HepG2 (cell line): ENCODE measurements around the gene SZRD1. TPM values are rescaled to one million over a fixed set of nuclear protein-coding genes. Genes with fewer than 3 reads are reported as not detected.
A peak's percentile ranks its signal among the peaks of the same experiment; 100 is the strongest.

Experiments used
- ATM ChIP-seq: fragments of 450-650 bp; IDR thresholded peaks from 2 replicates; pipeline ENCODE4 v1.7.1; 2017; ENCODE audit warnings: mild to moderate bottlenecking, borderline replicate concordance
- FOXP1 ChIP-seq, 2 experiments: fragments of 450-650 bp in 1 of 2; IDR thresholded peaks; 2 replicates each; pipeline ENCODE4 v1.6.1; 2017 to 2018; ENCODE audit warnings: antibody characterized with exemption in 1 of 2
- GATAD1 ChIP-seq: IDR thresholded peaks from 2 replicates; pipeline ENCODE4 v1.6.1; 2016; ENCODE audit warnings: missing genetic modification reagents, missing compliant biosample characterization
- JARID2 ChIP-seq: sonication (generic); formaldehyde crosslinking; IDR thresholded peaks from 2 replicates; pipeline ENCODE4 v1.8.1; 2023; ENCODE audit warnings: missing genetic modification reagents, inconsistent platforms; ENCODE audit not compliant: insufficient replicate concordance
- KAT8 ChIP-seq: IDR thresholded peaks from 2 replicates; pipeline ENCODE4 v1.6.1; 2016; ENCODE audit warnings: missing genetic modification reagents, missing compliant biosample characterization
- MED13 ChIP-seq: sonication (generic); formaldehyde crosslinking; IDR thresholded peaks from 2 replicates; pipeline ENCODE4 v1.5.0; 2020; ENCODE audit warnings: missing genetic modification reagents
- ZFP62 ChIP-seq: sonication (generic); formaldehyde crosslinking; IDR thresholded peaks from 2 replicates; pipeline ENCODE4 v1.4.0; 2020; ENCODE audit warnings: missing genetic modification reagents
- ZNF335 ChIP-seq: sonication (generic); formaldehyde crosslinking; IDR thresholded peaks from 2 replicates; pipeline ENCODE4 v1.4.0; 2020; ENCODE audit warnings: missing genetic modification reagents
- ZNF550 ChIP-seq: sonication (generic); formaldehyde crosslinking; IDR thresholded peaks from 2 replicates; pipeline ENCODE4 v1.4.0; 2020; ENCODE audit warnings: mild to moderate bottlenecking, missing genetic modification reagents, borderline replicate concordance
- ZNF607 ChIP-seq: sonication (generic); formaldehyde crosslinking; IDR thresholded peaks from 2 replicates; pipeline ENCODE4 v1.5.1; 2020; ENCODE audit warnings: missing genetic modification reagents, mild to moderate bottlenecking, borderline replicate concordance
- ZNF772 ChIP-seq: sonication (generic); formaldehyde crosslinking; IDR thresholded peaks from 2 replicates; pipeline ENCODE4 v1.5.0; 2020; ENCODE audit warnings: mild to moderate bottlenecking, missing genetic modification reagents
- ZNF773 ChIP-seq: sonication (generic); formaldehyde crosslinking; IDR thresholded peaks from 2 replicates; pipeline ENCODE4 v1.4.0; 2020; ENCODE audit warnings: missing genetic modification reagents, borderline replicate concordance
- ZSCAN25 ChIP-seq: sonication (generic); formaldehyde crosslinking; IDR thresholded peaks from 2 replicates; pipeline ENCODE4 v1.8.0; 2022; ENCODE audit warnings: mild to moderate bottlenecking, missing genetic modification reagents
- ZSCAN29 ChIP-seq: sonication (generic); formaldehyde crosslinking; conservative IDR thresholded peaks from 2 replicates; pipeline ENCODE4 v1.4.0; 2020; ENCODE audit warnings: mild to moderate bottlenecking, missing genetic modification reagents
- polyA plus RNA-seq, 8 experiments: library from polyadenylated mRNA; depleted of rRNA in 3 of 8; stranded (reverse) in 7 of 8; unstranded in 1 of 8; fragments of >200 nt; fragmentation: Illumina TruSeq in 4 of 8; extraction: Trizol in 4 of 8; gene quantifications; 2 replicates each; pipeline versions ENCODE4 v1.2.1 to v1.2.3, GENCODE V29; 2011 to 2016; ENCODE audit warnings: low read depth in 4 of 8, missing spikeins in 1 of 8, mixed read lengths in 1 of 8; ENCODE audit not compliant: insufficient read depth in 1 of 8
- total RNA-seq, 5 experiments: library from RNA; depleted of rRNA; stranded (reverse); fragments of >200 nt; fragmentation: Illumina TruSeq; extraction: Trizol; gene quantifications; 2 replicates each; pipeline ENCODE4 v1.2.3, GENCODE V29; 2016; ENCODE audit warnings: low read depth in 1 of 5
- TF ChIP-seq, protein P1 (sequence below): sonication (generic); formaldehyde crosslinking; IDR thresholded peaks from 2 replicates; pipeline ENCODE4 v1.4.0; 2020; ENCODE audit warnings: mild to moderate bottlenecking, missing genetic modification reagents
- TF ChIP-seq, protein P2 (sequence below): sonication (generic); formaldehyde crosslinking; IDR thresholded peaks from 2 replicates; pipeline ENCODE4 v1.5.0; 2020; ENCODE audit warnings: missing genetic modification reagents
- TF ChIP-seq, protein P3 (sequence below): sonication (generic); formaldehyde crosslinking; IDR thresholded peaks from 2 replicates; pipeline ENCODE4 v1.5.1; 2020; ENCODE audit warnings: mild to moderate bottlenecking, missing genetic modification reagents, borderline replicate concordance
- TF ChIP-seq, protein P4 (sequence below): sonication (generic); formaldehyde crosslinking; IDR thresholded peaks from 2 replicates; pipeline ENCODE4 v1.8.1; 2023; ENCODE audit warnings: mild to moderate bottlenecking, moderate library complexity, missing genetic modification reagents
- TF ChIP-seq, protein P5 (sequence below): sonication (generic); formaldehyde crosslinking; IDR thresholded peaks from 2 replicates; pipeline ENCODE4 v1.5.1; 2020; ENCODE audit warnings: missing genetic modification reagents, mild to moderate bottlenecking, borderline replicate concordance

SZRD1 gene
- total and polyA plus RNA-seq, 2 of the 13 experiments (the other 11 are each of a cell fraction or from before 2014, with no cell fraction given): 28.5 to 41.4 TPM

DNA sequence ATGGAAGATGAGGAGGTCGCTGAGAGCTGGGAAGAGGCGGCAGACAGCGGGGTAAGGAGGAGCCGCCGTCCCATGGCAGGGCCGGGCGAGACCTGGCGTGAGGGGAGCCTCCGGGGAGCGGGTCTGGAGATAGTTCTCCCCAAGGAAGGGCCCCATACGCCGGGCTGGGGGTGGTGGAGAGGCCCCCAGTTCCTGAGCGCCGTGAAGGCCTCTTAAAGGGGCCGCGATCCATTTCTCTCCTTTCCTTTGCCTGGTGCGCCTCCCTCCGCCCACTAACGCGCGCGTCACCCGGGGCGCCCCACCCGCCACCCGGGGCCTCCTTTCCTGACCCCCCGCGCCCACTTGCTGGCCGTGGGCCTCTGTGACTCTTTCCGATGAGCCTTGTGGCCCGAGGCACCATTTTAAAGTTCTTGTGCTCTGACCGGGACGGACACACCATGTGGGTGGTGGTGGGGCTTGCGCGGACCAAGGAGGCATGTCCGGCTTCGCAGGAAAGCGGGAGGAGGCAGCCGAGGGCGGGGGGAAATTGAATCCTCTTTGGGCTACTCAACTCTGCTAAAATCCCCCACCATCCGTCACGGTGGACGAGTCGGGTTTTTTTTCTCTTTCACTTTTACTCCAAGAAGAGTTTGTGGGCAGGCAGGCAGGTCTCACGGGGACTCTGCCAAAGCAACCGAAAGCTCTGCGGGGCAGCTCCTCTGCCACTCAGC is 371 bp downstream of the SZRD1 start (continued):
- TF ChIP-seq, protein P1, sequence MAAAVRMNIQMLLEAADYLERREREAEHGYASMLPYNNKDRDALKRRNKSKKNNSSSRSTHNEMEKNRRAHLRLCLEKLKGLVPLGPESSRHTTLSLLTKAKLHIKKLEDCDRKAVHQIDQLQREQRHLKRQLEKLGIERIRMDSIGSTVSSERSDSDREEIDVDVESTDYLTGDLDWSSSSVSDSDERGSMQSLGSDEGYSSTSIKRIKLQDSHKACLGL (CRISPR knock-in tag): peak; percentile 78
- TF ChIP-seq, protein P2, sequence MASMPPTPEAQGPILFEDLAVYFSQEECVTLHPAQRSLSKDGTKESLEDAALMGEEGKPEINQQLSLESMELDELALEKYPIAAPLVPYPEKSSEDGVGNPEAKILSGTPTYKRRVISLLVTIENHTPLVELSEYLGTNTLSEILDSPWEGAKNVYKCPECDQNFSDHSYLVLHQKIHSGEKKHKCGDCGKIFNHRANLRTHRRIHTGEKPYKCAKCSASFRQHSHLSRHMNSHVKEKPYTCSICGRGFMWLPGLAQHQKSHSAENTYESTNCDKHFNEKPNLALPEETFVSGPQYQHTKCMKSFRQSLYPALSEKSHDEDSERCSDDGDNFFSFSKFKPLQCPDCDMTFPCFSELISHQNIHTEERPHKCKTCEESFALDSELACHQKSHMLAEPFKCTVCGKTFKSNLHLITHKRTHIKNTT (CRISPR knock-in tag): 0 out of 2 replicates have a peak, but pooled peaks have one; percentile 29
- TF ChIP-seq GATAD1 (CRISPR knock-in tag) (peak; percentile 86), ZNF335 (CRISPR knock-in tag) (peak; percentile 65; the same call in 1 of the 2 replicates), ZNF772 (CRISPR knock-in tag) (peak; percentile 88; the same call in 1 of the 2 replicates), ZNF607 (peak; percentile 68; the same call in 1 of the 2 replicates), MED13 (CRISPR knock-in tag) (peak; percentile 84; the same call in 1 of the 2 replicates), KAT8 (CRISPR knock-in tag) (peak; percentile 64; the same call in 1 of the 2 replicates), ZSCAN29 (CRISPR knock-in tag) (no peak), ZNF773 (CRISPR knock-in tag) (peak; percentile 56; the same call in 1 of the 2 replicates), ZSCAN25 (CRISPR knock-in tag) (peak; percentile 63; the same call in 1 of the 2 replicates), ATM (no peak), ZFP62 (CRISPR knock-in tag) (no peak), JARID2 (CRISPR knock-in tag) (no peak), FOXP1 (IDR thresholded peaks at IDR 0.05) (no peak), FOXP1 (CRISPR knock-in tag; IDR thresholded peaks at IDR 0.05) (no peak), ZNF550 (no peak)
- TF ChIP-seq, protein P3, sequence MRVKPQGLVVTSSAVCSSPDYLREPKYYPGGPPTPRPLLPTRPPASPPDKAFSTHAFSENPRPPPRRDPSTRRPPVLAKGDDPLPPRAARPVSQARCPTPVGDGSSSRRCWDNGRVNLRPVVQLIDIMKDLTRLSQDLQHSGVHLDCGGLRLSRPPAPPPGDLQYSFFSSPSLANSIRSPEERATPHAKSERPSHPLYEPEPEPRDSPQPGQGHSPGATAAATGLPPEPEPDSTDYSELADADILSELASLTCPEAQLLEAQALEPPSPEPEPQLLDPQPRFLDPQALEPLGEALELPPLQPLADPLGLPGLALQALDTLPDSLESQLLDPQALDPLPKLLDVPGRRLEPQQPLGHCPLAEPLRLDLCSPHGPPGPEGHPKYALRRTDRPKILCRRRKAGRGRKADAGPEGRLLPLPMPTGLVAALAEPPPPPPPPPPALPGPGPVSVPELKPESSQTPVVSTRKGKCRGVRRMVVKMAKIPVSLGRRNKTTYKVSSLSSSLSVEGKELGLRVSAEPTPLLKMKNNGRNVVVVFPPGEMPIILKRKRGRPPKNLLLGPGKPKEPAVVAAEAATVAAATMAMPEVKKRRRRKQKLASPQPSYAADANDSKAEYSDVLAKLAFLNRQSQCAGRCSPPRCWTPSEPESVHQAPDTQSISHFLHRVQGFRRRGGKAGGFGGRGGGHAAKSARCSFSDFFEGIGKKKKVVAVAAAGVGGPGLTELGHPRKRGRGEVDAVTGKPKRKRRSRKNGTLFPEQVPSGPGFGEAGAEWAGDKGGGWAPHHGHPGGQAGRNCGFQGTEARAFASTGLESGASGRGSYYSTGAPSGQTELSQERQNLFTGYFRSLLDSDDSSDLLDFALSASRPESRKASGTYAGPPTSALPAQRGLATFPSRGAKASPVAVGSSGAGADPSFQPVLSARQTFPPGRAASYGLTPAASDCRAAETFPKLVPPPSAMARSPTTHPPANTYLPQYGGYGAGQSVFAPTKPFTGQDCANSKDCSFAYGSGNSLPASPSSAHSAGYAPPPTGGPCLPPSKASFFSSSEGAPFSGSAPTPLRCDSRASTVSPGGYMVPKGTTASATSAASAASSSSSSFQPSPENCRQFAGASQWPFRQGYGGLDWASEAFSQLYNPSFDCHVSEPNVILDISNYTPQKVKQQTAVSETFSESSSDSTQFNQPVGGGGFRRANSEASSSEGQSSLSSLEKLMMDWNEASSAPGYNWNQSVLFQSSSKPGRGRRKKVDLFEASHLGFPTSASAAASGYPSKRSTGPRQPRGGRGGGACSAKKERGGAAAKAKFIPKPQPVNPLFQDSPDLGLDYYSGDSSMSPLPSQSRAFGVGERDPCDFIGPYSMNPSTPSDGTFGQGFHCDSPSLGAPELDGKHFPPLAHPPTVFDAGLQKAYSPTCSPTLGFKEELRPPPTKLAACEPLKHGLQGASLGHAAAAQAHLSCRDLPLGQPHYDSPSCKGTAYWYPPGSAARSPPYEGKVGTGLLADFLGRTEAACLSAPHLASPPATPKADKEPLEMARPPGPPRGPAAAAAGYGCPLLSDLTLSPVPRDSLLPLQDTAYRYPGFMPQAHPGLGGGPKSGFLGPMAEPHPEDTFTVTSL (CRISPR knock-in tag): peak; percentile 50; the same call in 1 of the 2 replicates
- TF ChIP-seq, protein P4, sequence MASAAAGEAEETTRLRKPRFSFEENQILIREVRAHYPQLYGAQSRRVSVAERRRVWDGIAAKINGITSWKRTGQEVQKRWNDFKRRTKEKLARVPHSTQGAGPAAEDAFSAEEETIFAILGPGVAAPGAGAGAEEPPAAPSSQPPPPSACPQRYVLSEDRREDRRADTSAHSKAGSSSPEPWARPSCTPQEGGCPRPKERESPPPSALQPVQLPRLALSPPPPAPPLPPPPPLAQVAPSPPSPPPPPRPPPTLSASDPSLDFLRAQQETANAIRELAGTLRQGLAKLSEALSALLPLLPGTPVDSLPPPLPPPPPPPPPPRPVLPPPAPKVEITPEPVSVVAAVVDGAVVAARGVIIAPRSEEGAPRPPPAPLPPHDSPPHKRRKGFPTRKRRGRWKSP: peak; percentile 67; the same call in 1 of the 2 replicates
- TF ChIP-seq, protein P5, sequence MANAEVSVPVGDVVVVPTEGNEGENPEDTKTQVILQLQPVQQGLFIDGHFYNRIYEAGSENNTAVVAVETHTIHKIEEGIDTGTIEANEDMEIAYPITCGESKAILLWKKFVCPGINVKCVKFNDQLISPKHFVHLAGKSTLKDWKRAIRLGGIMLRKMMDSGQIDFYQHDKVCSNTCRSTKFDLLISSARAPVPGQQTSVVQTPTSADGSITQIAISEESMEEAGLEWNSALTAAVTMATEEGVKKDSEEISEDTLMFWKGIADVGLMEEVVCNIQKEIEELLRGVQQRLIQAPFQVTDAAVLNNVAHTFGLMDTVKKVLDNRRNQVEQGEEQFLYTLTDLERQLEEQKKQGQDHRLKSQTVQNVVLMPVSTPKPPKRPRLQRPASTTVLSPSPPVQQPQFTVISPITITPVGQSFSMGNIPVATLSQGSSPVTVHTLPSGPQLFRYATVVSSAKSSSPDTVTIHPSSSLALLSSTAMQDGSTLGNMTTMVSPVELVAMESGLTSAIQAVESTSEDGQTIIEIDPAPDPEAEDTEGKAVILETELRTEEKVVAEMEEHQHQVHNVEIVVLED: no peak; the same call in 1 of the 2 replicates
